KMS-11 (cell line): ENCODE measurements around the gene MTG2.

ENCODE experiments used
- H2AFZ ChIP-seq: fragments of 200-600 bp; sonication (generic); 2 replicates; pipeline ENCODE4 v1.6.1; 2016; ENCODE audit warnings: antibody characterized with exemption, mixed run types, low read depth
- H3K27ac ChIP-seq: fragments of 200-600 bp; sonication (generic); 2 replicates; pipeline ENCODE4 v1.6.1; 2016; ENCODE audit warnings: mild to moderate bottlenecking, mixed run types
- H3K27me3 ChIP-seq: fragments of 200-600 bp; sonication (generic); 2 replicates; pipeline ENCODE4 v1.6.1; 2017; ENCODE audit warnings: mild to moderate bottlenecking, low read depth, mixed run types, moderate library complexity; ENCODE audit not compliant: insufficient read depth
- H3K36me3 ChIP-seq: fragments of 200-600 bp; sonication (generic); 2 replicates; pipeline ENCODE4 v1.6.1; 2017; ENCODE audit warnings: mild to moderate bottlenecking, mixed run types; ENCODE audit not compliant: insufficient read depth
- H3K4me1 ChIP-seq: fragments of 200-600 bp; sonication (generic); 2 replicates; pipeline ENCODE4 v1.6.1; 2016; ENCODE audit warnings: mild to moderate bottlenecking, low read depth, mixed run types; ENCODE audit not compliant: poor library complexity, severe bottlenecking
- H3K4me2 ChIP-seq: fragments of 200-600 bp; sonication (generic); 2 replicates; pipeline ENCODE4 v1.7.0; 2016; ENCODE audit warnings: mild to moderate bottlenecking, mixed run types
- H3K4me3 ChIP-seq: fragments of 200-600 bp; sonication (generic); IDR thresholded peaks from 2 replicates; pipeline ENCODE4 v1.6.1; 2017; ENCODE audit warnings: low read depth, low read length, mixed read lengths; ENCODE audit not compliant: insufficient read depth
- H3K79me2 ChIP-seq: fragments of 200-600 bp; sonication (generic); 2 replicates; pipeline ENCODE4 v1.6.1; 2016; ENCODE audit warnings: low read depth, mixed run types; ENCODE audit not compliant: insufficient read depth
- H3K9ac ChIP-seq: fragments of 200-600 bp; sonication (generic); 2 replicates; pipeline ENCODE4 v1.6.1; 2016; ENCODE audit warnings: mild to moderate bottlenecking, mixed run types
- H4K20me1 ChIP-seq: fragments of 200-600 bp; sonication (generic); 2 replicates; pipeline ENCODE4 v1.6.1; 2016; ENCODE audit warnings: mild to moderate bottlenecking, mixed run types; ENCODE audit not compliant: insufficient read depth
- TF ChIP-seq, protein P1 (sequence below): fragments of 200-600 bp; sonication (generic); conservative IDR thresholded peaks from 2 replicates; pipeline ENCODE4 v1.6.1; 2017; ENCODE audit warnings: low read depth, mild to moderate bottlenecking, antibody characterized with exemption, low read length, moderate library complexity, mixed read lengths

Gene MTG2

GRCh38 chr20:62164879-62165761, 17.7 kb upstream of the MTG2 start:
- TF ChIP-seq, protein P1, sequence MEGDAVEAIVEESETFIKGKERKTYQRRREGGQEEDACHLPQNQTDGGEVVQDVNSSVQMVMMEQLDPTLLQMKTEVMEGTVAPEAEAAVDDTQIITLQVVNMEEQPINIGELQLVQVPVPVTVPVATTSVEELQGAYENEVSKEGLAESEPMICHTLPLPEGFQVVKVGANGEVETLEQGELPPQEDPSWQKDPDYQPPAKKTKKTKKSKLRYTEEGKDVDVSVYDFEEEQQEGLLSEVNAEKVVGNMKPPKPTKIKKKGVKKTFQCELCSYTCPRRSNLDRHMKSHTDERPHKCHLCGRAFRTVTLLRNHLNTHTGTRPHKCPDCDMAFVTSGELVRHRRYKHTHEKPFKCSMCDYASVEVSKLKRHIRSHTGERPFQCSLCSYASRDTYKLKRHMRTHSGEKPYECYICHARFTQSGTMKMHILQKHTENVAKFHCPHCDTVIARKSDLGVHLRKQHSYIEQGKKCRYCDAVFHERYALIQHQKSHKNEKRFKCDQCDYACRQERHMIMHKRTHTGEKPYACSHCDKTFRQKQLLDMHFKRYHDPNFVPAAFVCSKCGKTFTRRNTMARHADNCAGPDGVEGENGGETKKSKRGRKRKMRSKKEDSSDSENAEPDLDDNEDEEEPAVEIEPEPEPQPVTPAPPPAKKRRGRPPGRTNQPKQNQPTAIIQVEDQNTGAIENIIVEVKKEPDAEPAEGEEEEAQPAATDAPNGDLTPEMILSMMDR = no peak
- Histone ChIP-seq H3K4me1 (no peaks in the 10 kb centered on the region), H3K79me2 (no peaks in the 10 kb centered on the region), H3K9ac (no peak overlapping the region), H4K20me1 (no peaks in the 10 kb centered on the region), H3K36me3 (no peaks in the 10 kb centered on the region), H3K27me3 (no peaks in the 10 kb centered on the region), H3K4me3 (no peak overlapping the region), H3K27ac (no peak overlapping the region), H3K4me2 (no peak overlapping the region), H2AFZ (no peak overlapping the region)

- no peaks in the 10 kb centered on the region for H4K20me1 ChIP-seq
- H3K79me2 ChIP-seq = no peaks in the 10 kb centered on the region
- no peak overlapping the region for H3K27ac ChIP-seq
- no peaks in the 10 kb centered on the region for H3K36me3 ChIP-seq
- TF ChIP-seq, protein P1 = no peak
- no peak overlapping the region for H3K4me3 ChIP-seq
- H3K9ac ChIP-seq = no peak overlapping the region
- H3K4me1 ChIP-seq = no peaks in the 10 kb centered on the region
- no peak overlapping the region for H3K4me2 ChIP-seq
- no peak overlapping the region for H2AFZ ChIP-seq
- H3K27me3 ChIP-seq = no peaks in the 10 kb centered on the region
Observed at GRCh38 chr20:62165762-62166399, 16.9 kb upstream of the MTG2 start.

GRCh38 chr20:62167474-62167873, 15.4 kb upstream of the MTG2 start:
- H3K27ac ChIP-seq = no peak overlapping the region
- TF ChIP-seq, protein P1 = no peak
- H2AFZ ChIP-seq = no peak overlapping the region
- H3K4me1 ChIP-seq = no peaks in the 10 kb centered on the region
- no peaks in the 10 kb centered on the region for H3K36me3 ChIP-seq
- no peak overlapping the region for H3K4me2 ChIP-seq
- no peak overlapping the region for H3K9ac ChIP-seq
- H3K4me3 ChIP-seq = no peak overlapping the region
- H4K20me1 ChIP-seq = no peaks in the 10 kb centered on the region
- no peaks in the 10 kb centered on the region for H3K27me3 ChIP-seq
- H3K79me2 ChIP-seq = no peaks in the 10 kb centered on the region

DNA sequence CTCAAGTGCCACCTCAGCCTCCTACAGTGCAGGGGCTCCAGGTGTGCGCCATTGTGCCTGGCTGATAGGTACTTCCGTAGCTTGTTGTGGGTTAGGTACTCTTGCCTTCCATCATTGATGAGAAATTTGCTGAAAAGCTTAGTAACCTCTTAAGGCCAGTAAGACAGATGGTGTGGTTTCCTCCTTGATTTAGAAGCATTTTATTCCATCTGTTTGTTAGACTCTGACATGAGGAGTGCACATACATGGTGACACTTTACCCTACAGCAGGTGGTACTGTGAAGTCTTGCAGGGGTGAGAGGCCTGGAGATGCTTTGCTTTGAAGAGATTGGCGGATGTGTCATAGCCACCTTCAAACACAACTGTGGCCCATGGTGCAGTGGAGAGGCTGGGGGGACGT, 14.8 kb upstream of the MTG2 start:
- Histone ChIP-seq H3K4me2 (no peak overlapping the region), H3K4me3 (no peak overlapping the region), H3K27me3 (no peaks in the 10 kb centered on the region), H3K4me1 (no peaks in the 10 kb centered on the region), H3K27ac (no peak overlapping the region), H3K36me3 (no peaks in the 10 kb centered on the region), H2AFZ (no peak overlapping the region), H3K79me2 (no peaks in the 10 kb centered on the region), H4K20me1 (no peaks in the 10 kb centered on the region), H3K9ac (no peak overlapping the region)
- TF ChIP-seq, protein P1 = no peak
